Liver (tissue), 9 donors: ENCODE measurements around the gene SNHG17. TPM values are rescaled to one million over a fixed set of nuclear protein-coding genes. Genes with fewer than 3 reads are reported as not detected.
A peak's percentile ranks its signal among the peaks of the same experiment; 100 is the strongest.

Source experiments
- DNase-seq: peaks from one replicate; pipeline ENCODE4 v3.0.0-alpha.2; 2017; ENCODE audit warnings: low spot score
- H3K27ac ChIP-seq, 2 donors: one replicate each; pipeline ENCODE4 v1.7.0; 2013; ENCODE audit warnings: inconsistent platforms in 2 of 2, low read length in 2 of 2, control low read depth in 1 of 2, low read depth in 1 of 2, mild to moderate bottlenecking in 1 of 2
- H3K27me3 ChIP-seq, 4 donors: one replicate each; pipeline versions ENCODE4 v1.6.1 to v1.7.0; 2013; ENCODE audit warnings: low read length in 3 of 4, inconsistent platforms in 1 of 4, mild to moderate bottlenecking in 1 of 4, moderate library complexity in 1 of 4; ENCODE audit not compliant: control insufficient read depth in 4 of 4, insufficient read depth in 4 of 4
- H3K36me3 ChIP-seq, 4 donors: one replicate each; pipeline versions ENCODE4 v1.6.1 to v1.7.0; 2013; ENCODE audit warnings: low read length in 3 of 4, mild to moderate bottlenecking in 3 of 4, low read depth in 1 of 4, moderate library complexity in 1 of 4; ENCODE audit not compliant: control insufficient read depth in 4 of 4, insufficient read depth in 3 of 4
- H3K4me1 ChIP-seq, 4 donors: one replicate each; pipeline versions ENCODE4 v1.6.1 to v1.7.0; 2013; ENCODE audit warnings: low read length in 3 of 4, mild to moderate bottlenecking in 3 of 4, moderate library complexity in 1 of 4; ENCODE audit not compliant: control insufficient read depth in 4 of 4, insufficient read depth in 4 of 4
- H3K4me3 ChIP-seq, 3 donors: one replicate each; pipeline versions ENCODE4 v1.6.1 to v1.7.0; 2013; ENCODE audit warnings: low read length in 3 of 3, control low read depth in 1 of 3, low read depth in 1 of 3, mild to moderate bottlenecking in 1 of 3
- H3K9ac ChIP-seq, 2 donors: one replicate each; pipeline ENCODE4 v1.7.0; 2013; ENCODE audit warnings: low read length in 2 of 2, mild to moderate bottlenecking in 2 of 2, moderate library complexity in 2 of 2, control low read depth in 1 of 2, low read depth in 1 of 2
- H3K9me3 ChIP-seq, 4 donors: one replicate each; pipeline versions ENCODE4 v1.6.1 to v1.7.0; 2013; ENCODE audit warnings: low read length in 3 of 4; ENCODE audit not compliant: control insufficient read depth in 4 of 4
- CTCF ChIP-seq: fragments of 150-350 bp; IDR thresholded peaks from 2 replicates; pipeline ENCODE4 v1.5.1; 2017; ENCODE audit warnings: improper control_type of control experiment, low read depth, low read length; ENCODE audit not compliant: missing input control
- FOXA1 ChIP-seq: IDR thresholded peaks from 2 replicates; pipeline ENCODE4 v1.6.1; 2016; ENCODE audit warnings: antibody characterized with exemption
- FOXA2 ChIP-seq: IDR thresholded peaks from 2 replicates; pipeline ENCODE4 v1.6.1; 2016; ENCODE audit warnings: antibody characterized with exemption
- GABPA ChIP-seq, 2 donors: IDR thresholded peaks in 1 of 2; conservative IDR thresholded peaks in 1 of 2; 2 replicates each; pipeline ENCODE4 v1.6.1; 2016; ENCODE audit warnings: antibody characterized with exemption in 2 of 2, mild to moderate bottlenecking in 1 of 2, moderate library complexity in 1 of 2
- HNF4A ChIP-seq, 2 donors: conservative IDR thresholded peaks; 2 replicates each; pipeline ENCODE4 v1.6.1; 2016; ENCODE audit warnings: antibody characterized with exemption in 2 of 2, mild to moderate bottlenecking in 2 of 2
- JUND ChIP-seq, 2 donors: IDR thresholded peaks; 2 replicates each; pipeline ENCODE4 v1.6.1; 2016; ENCODE audit warnings: antibody characterized with exemption in 2 of 2
- RXRA ChIP-seq, 2 donors: IDR thresholded peaks; 2 replicates each; pipeline ENCODE4 v1.6.1; 2017 to 2018; ENCODE audit warnings: antibody characterized with exemption in 2 of 2, mild to moderate bottlenecking in 1 of 2
- SP1 ChIP-seq: IDR thresholded peaks from 2 replicates; pipeline ENCODE4 v1.6.1; 2018; ENCODE audit warnings: antibody characterized with exemption, mild to moderate bottlenecking
- WGBS: extraction: QIAGEN DNeasy Blood & Tissue Kit; methylation state at CpG from one replicate; pipeline ENCODE4 v1.1.7; 2013; 5-methylcytosine and 5-hydroxymethylcytosine counted together
- polyA plus RNA-seq, 2 donors: library from polyadenylated mRNA; stranded (reverse) in 1 of 2; unstranded in 1 of 2; fragments of 200-250 nt in 1 of 2; fragments of >200 nt in 1 of 2; fragmentation: Nextera tagmentation in 1 of 2; extraction: Ambion mirVana in 1 of 2; gene quantifications; one replicate each; pipeline versions ENCODE4 v1.2.1 to v1.2.3, GENCODE V29; 2013 to 2015
- total RNA-seq, 2 donors: library from RNA; depleted of rRNA; stranded (reverse); fragments of >200 nt; gene quantifications; one replicate each; pipeline ENCODE4 v1.2.3, GENCODE V29; 2014
- TF ChIP-seq, protein P1 (sequence below): IDR thresholded peaks from 2 replicates; pipeline ENCODE4 v1.6.1; 2016; ENCODE audit warnings: antibody characterized with exemption
- donor health status: healthy.
- donor health status: healthy.
- donor health status: healthy.
- donor health status: healthy.
- donor health status: healthy.

SNHG17 gene
- total and polyA plus RNA-seq, 4 donors = 6.3 to 24.6 (median 14.0) TPM

GRCh38 chr20:38437796-38438195, 2.7 kb upstream of the SNHG17 start:
- H3K27me3 ChIP-seq = no peaks in the 10 kb centered on the region
- TF ChIP-seq FOXA1 = no peak
- no peak for TF ChIP-seq CTCF
- TF ChIP-seq RXRA (IDR thresholded peaks at IDR 0.05) = no peak
- no peak for TF ChIP-seq JUND (IDR thresholded peaks at IDR 0.05)
- peaks cover 2 to 6% (median 3%) of the 10 kb centered on the region in 4 donors for H3K36me3 ChIP-seq
- H3K4me3 ChIP-seq = no peak overlapping the region
- 87% methylated on average over 6 of the region's 6 CpGs for WGBS
- H3K9ac ChIP-seq = no peak overlapping the region
- H3K4me1 ChIP-seq = peaks cover 0 to 15% (median 4%) of the 10 kb centered on the region in 4 donors
- no peak overlapping the region for H3K27ac ChIP-seq
- no peak for DNase-seq
- H3K9me3 ChIP-seq = no peaks in the 10 kb centered on the region

DNA sequence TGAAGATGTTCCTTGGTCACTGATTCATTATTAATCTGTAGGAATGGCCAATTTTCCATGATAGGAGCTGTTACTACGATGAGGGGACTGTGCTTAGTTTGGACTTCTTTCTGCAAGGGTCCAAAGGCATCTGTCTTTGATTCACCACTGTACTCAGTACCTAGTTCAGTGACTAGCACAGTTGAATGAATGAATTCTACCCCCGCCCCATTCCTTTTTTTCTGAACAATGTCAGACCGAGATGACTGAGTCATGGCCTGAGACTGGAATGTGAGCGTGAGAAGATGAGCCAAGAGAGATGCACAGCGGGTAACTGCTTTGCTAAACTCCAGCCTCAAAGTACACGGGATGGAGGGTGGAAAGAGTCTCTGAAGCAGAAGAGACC, 419 bp upstream of the SNHG17 start:
- no peaks in the 10 kb centered on the region for H3K9me3 ChIP-seq
- H3K9ac ChIP-seq = no peak overlapping the region
- DNase-seq = no peak
- H3K27me3 ChIP-seq = no peaks in the 10 kb centered on the region
- H3K4me1 ChIP-seq = peaks cover 0 to 24% (median 10%) of the 10 kb centered on the region in 4 donors
- H3K4me3 ChIP-seq = no peak overlapping the region
- WGBS = 69% methylated on average over 6 of the region's 6 CpGs
- TF ChIP-seq, protein P1, sequence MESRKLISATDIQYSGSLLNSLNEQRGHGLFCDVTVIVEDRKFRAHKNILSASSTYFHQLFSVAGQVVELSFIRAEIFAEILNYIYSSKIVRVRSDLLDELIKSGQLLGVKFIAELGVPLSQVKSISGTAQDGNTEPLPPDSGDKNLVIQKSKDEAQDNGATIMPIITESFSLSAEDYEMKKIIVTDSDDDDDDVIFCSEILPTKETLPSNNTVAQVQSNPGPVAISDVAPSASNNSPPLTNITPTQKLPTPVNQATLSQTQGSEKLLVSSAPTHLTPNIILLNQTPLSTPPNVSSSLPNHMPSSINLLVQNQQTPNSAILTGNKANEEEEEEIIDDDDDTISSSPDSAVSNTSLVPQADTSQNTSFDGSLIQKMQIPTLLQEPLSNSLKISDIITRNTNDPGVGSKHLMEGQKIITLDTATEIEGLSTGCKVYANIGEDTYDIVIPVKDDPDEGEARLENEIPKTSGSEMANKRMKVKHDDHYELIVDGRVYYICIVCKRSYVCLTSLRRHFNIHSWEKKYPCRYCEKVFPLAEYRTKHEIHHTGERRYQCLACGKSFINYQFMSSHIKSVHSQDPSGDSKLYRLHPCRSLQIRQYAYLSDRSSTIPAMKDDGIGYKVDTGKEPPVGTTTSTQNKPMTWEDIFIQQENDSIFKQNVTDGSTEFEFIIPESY = no peak
- TF ChIP-seq JUND (IDR thresholded peaks at IDR 0.05) = no peak
- H3K36me3 ChIP-seq = peaks cover 7 to 27% (median 23%) of the 10 kb centered on the region in 4 donors
- no peak overlapping the region for H3K27ac ChIP-seq

GRCh38 chr20:38434301-38434741, 807 bp downstream of the SNHG17 start:
- DNase-seq = peak; percentile 46
- H3K9ac ChIP-seq = peak overlapping the region; percentile 75 to 95
- no peaks in the 10 kb centered on the region for H3K27me3 ChIP-seq
- peaks cover 11 to 33% (median 29%) of the 10 kb centered on the region in 4 donors for H3K36me3 ChIP-seq
- peaks cover 0 to 32% (median 17%) of the 10 kb centered on the region in 4 donors for H3K4me1 ChIP-seq
- peak overlapping the region; percentile 74 to 91 (median 88) for H3K4me3 ChIP-seq
- no peaks in the 10 kb centered on the region for H3K9me3 ChIP-seq
- peak overlapping the region; percentile 79 to 81 for H3K27ac ChIP-seq
- WGBS = 28% methylated on average over 16 of the region's 16 CpGs
- TF ChIP-seq, protein P1 = no peak
- TF ChIP-seq JUND (IDR thresholded peaks at IDR 0.05) = no peak
- no peak for TF ChIP-seq GABPA (IDR thresholded peaks at IDR 0.05 in 1 of 2, conservative IDR thresholded peaks at IDR 0.05 in 1 of 2)
- TF ChIP-seq CTCF = no peak
- no peak for TF ChIP-seq SP1
- no peak for TF ChIP-seq FOXA1
- TF ChIP-seq FOXA2 = no peak
- peak in 1 of 2 donors; percentile 22 for TF ChIP-seq HNF4A (conservative IDR thresholded peaks at IDR 0.05)
